Fibroblast of mammary gland (primary cell): ENCODE measurements around the gene KRTAP3-3.

ENCODE experiments used
- DNase-seq: peaks from one replicate; pipeline ENCODE4 v3.0.0-alpha.2; 2010; ENCODE audit warnings: low read depth
- H3K4me3 ChIP-seq: 2 replicates; pipeline ENCODE4 v1.5.1; 2011; ENCODE audit warnings: low read depth, mild to moderate bottlenecking, low read length, moderate library complexity; ENCODE audit not compliant: control insufficient read depth
- CTCF ChIP-seq: conservative IDR thresholded peaks from 2 replicates; pipeline ENCODE4 v1.5.1; 2011; ENCODE audit warnings: low read depth, low read length, inconsistent platforms; ENCODE audit not compliant: control insufficient read depth, insufficient read depth

The KRTAP3-3 gene

GRCh38 chr17:40952661-40953060 is 41.3 kb downstream of the KRTAP3-3 start:
- peak; percentile 92 for DNase-seq
- no peak overlapping the region for H3K4me3 ChIP-seq
- TF ChIP-seq CTCF: no peak

- TF ChIP-seq CTCF: no peak
- DNase-seq: no peak
- no peak overlapping the region for H3K4me3 ChIP-seq
These were observed 41.8 kb downstream of the KRTAP3-3 start for GRCh38 chr17:40952154-40952553.

- no peak overlapping the region for H3K4me3 ChIP-seq
- DNase-seq: no peak
- no peak for TF ChIP-seq CTCF
These were observed 42.8 kb downstream of the KRTAP3-3 start for GRCh38 chr17:40951011-40951622.

- H3K4me3 ChIP-seq: no peak overlapping the region
- DNase-seq: no peak
- TF ChIP-seq CTCF: no peak
These were observed 43.8 kb downstream of the KRTAP3-3 start for GRCh38 chr17:40950176-40950575.

GRCh38 chr17:40949418-40949817 is 44.5 kb downstream of the KRTAP3-3 start:
- no peak for DNase-seq
- no peak for TF ChIP-seq CTCF

DNA sequence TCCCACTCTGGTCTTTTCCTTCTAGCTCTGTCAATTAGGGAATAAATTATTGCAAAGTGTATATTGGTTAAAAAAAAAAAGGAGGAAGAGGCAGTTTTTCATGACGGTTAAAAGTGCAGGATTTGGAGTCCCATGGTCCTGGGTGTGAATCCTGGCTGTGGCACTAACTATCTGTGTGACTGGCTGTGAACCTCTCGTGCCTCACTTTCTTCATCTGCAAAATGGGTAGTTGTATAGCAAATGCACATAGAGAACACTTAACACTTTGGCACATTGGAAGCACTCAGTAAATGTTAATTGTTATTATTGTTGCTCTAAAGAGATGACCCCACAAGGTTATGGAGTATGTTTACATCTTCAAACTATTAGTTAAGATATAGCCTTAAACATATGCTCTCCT is 46.0 kb downstream of the KRTAP3-3 start:
- DNase-seq: no peak
- no peak for TF ChIP-seq CTCF
- H3K4me3 ChIP-seq: no peak overlapping the region

More at GRCh38 chr17:40949418-40949817, 44.5 kb downstream of the KRTAP3-3 start:
- no peak overlapping the region for H3K4me3 ChIP-seq

- DNase-seq: no peak
- H3K4me3 ChIP-seq: no peak overlapping the region
- no peak for TF ChIP-seq CTCF
These were observed 48.5 kb downstream of the KRTAP3-3 start for GRCh38 chr17:40945414-40945813.
